Measurements from ENCODE around the gene TCTN2.

DNA sequence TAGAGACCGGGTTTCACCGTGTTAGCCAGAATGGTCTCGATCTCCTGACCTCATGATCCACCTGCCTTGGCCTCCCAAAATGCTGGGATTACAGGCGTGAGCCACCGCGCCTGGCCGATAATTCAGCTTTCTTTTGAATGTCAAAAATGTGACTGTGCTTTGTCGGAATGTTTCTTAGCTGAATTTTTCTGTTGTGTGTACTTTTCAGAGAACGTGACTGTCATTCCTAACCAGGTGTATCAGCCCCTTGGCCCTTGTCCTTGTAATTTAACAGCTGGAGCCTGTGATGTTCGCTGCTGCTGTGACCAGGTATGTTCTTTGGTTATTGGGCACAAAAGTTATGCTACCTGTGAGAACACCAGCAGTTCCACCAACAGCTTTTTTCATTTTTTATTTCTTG, 8.1 kb downstream of the TCTN2 start:
- TF ChIP-seq, protein P1, sequence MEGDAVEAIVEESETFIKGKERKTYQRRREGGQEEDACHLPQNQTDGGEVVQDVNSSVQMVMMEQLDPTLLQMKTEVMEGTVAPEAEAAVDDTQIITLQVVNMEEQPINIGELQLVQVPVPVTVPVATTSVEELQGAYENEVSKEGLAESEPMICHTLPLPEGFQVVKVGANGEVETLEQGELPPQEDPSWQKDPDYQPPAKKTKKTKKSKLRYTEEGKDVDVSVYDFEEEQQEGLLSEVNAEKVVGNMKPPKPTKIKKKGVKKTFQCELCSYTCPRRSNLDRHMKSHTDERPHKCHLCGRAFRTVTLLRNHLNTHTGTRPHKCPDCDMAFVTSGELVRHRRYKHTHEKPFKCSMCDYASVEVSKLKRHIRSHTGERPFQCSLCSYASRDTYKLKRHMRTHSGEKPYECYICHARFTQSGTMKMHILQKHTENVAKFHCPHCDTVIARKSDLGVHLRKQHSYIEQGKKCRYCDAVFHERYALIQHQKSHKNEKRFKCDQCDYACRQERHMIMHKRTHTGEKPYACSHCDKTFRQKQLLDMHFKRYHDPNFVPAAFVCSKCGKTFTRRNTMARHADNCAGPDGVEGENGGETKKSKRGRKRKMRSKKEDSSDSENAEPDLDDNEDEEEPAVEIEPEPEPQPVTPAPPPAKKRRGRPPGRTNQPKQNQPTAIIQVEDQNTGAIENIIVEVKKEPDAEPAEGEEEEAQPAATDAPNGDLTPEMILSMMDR (IDR thresholded peaks at IDR 0.05): no peak
- TF ChIP-seq EZH2 (IDR thresholded peaks at IDR 0.05; ENCODE audit: borderline replicate concordance, insufficient read depth, low read depth, low read length, poor library complexity, severe bottlenecking): no peak
